Activated CD4-positive, alpha-beta T cell treated with anti-CD3 and anti-CD28 coated beads for 36 hours (primary cell): ENCODE measurements around the gene ADH6. TPM values are rescaled to one million over a fixed set of nuclear protein-coding genes. Genes with fewer than 3 reads are reported as not detected.

Source experiments
- ATAC-seq: fragments of 200-7000 bp; cut with Tn5 transposase; one replicate; pipeline ENCODE4 v1.10.0; 2021; ENCODE audit warnings: mild to moderate bottlenecking, moderate library complexity
- CTCF ChIA-PET: fragments of 350-600 bp; sonication (Branson Sonifier 250); formaldehyde crosslinking; loops from one replicate; lab custom pipeline; 2021; ENCODE audit warnings: antibody characterized with exemption; lab: Charles Lee
- POLR2A ChIA-PET: fragments of 350-600 bp; sonication (Branson Sonifier 250); formaldehyde crosslinking; loops from one replicate; lab custom pipeline; 2021; ENCODE audit warnings: antibody characterized with exemption, inconsistent platforms; lab: Charles Lee
- DNase-seq: peaks from one replicate; pipeline ENCODE4 v3.0.0-alpha.2; 2020
- H3K27ac Mint-ChIP-seq: one replicate; pipeline ENCODE4 v1.8.0; 2021; ENCODE audit warnings: mixed read lengths
- H3K27me3 Mint-ChIP-seq: one replicate; pipeline ENCODE4 v1.8.0; 2021; ENCODE audit warnings: mixed read lengths
- H3K36me3 Mint-ChIP-seq: one replicate; pipeline ENCODE4 v1.8.0; 2021; ENCODE audit warnings: low read depth, mixed read lengths
- H3K4me1 Mint-ChIP-seq: one replicate; pipeline ENCODE4 v1.8.0; 2021; ENCODE audit warnings: mixed read lengths
- H3K4me3 Mint-ChIP-seq: one replicate; pipeline ENCODE4 v1.8.0; 2021; ENCODE audit warnings: mild to moderate bottlenecking, moderate library complexity, mixed read lengths
- H3K9me3 Mint-ChIP-seq: one replicate; pipeline ENCODE4 v1.8.0; 2021; ENCODE audit warnings: low read depth, mixed read lengths
- intact Hi-C, 2 experiments: fragments of 100-400 bp; cut with DNase I in 1 of 2; cut with micrococcal nuclease in 1 of 2; formaldehyde crosslinking; loops; one replicate each; pipeline versions ENCODE4 v1.14.2 to v1.15.1; 2022 to 2024; cut with DNase I, micrococcal nuclease
- total RNA-seq, 2 experiments: library from RNA; stranded (reverse); gene quantifications; one replicate each; pipeline ENCODE4 v1.2.3, GENCODE V29; 2021

Gene ADH6
- total RNA-seq, 2 experiments from 2014 or later, result not detected

GRCh38 chr4:99156992-99157391 lies 62.1 kb downstream of the ADH6 start:
- no peak overlapping the region for H3K4me3 Mint-ChIP-seq
- peaks cover 2% of the 10 kb centered on the region for H3K27me3 Mint-ChIP-seq
- ChIA-PET CTCF (no interaction called here), POLR2A (interaction anchor here (1.1 kb wide), 1 partner anchor 1140 kb away, joined by 5 read pairs; no protein-coding TSS in a partner anchor)
- DNase-seq, result no peak
- no peaks in the 10 kb centered on the region for H3K9me3 Mint-ChIP-seq
- H3K36me3 Mint-ChIP-seq, result no peaks in the 10 kb centered on the region
- H3K4me1 Mint-ChIP-seq, result no peaks in the 10 kb centered on the region
- no peak overlapping the region for H3K27ac Mint-ChIP-seq
- no peak for ATAC-seq
- intact Hi-C loops, result no loop called here

GRCh38 chr4:99154658-99155342 lies 64.2 kb downstream of the ADH6 start:
- Mint-ChIP-seq H3K27me3 (peaks cover 2% of the 10 kb centered on the region), H3K36me3 (no peaks in the 10 kb centered on the region), H3K9me3 (no peaks in the 10 kb centered on the region), H3K27ac (no peak overlapping the region), H3K4me1 (peaks cover under 1% of the 10 kb centered on the region), H3K4me3 (no peak overlapping the region)
- ATAC-seq (no peak), DNase-seq (no peak)
- intact Hi-C loops, result loop anchor here in 1 of 2 experiments (1.0 kb wide), 1 partner anchor 25 kb away; no protein-coding TSS in a partner anchor
- POLR2A ChIA-PET, result no interaction called here
- CTCF ChIA-PET, result no interaction called here

Other genes with a start within 250 kb of the ADH6 start
- gene METAP1, start 223.5 kb downstream of the ADH6 start, total RNA-seq, result 10 to 100 TPM; 67.9 to 75.2 TPM
- 100 to 1,000 TPM in 1 of 2 experiments, 10 to 100 TPM in 1; 81.3 to 119 TPM for gene ADH5, start 130.5 kb downstream of the ADH6 start, total RNA-seq
- gene ADH4, start 74.9 kb downstream of the ADH6 start, total RNA-seq, result not detected
- not detected for gene ADH1A, start 71.7 kb upstream of the ADH6 start, total RNA-seq
- gene ADH1B, start 102.2 kb upstream of the ADH6 start, total RNA-seq, result not detected
- gene ADH1C, start 133.5 kb upstream of the ADH6 start, total RNA-seq, result not detected
- gene ADH7, start 216.1 kb upstream of the ADH6 start, total RNA-seq, result not detected